ENCODE measurements around the gene ANKRD9.
"Not testable (repeated sequence)": the region's sequence is repeated elsewhere in the genome, so short reads cannot be mapped to it uniquely, and the experiment has no call there.

The ANKRD9 gene, protein sequence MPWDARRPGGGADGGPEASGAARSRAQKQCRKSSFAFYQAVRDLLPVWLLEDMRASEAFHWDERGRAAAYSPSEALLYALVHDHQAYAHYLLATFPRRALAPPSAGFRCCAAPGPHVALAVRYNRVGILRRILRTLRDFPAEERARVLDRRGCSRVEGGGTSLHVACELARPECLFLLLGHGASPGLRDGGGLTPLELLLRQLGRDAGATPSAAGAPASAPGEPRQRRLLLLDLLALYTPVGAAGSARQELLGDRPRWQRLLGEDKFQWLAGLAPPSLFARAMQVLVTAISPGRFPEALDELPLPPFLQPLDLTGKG

DNA sequence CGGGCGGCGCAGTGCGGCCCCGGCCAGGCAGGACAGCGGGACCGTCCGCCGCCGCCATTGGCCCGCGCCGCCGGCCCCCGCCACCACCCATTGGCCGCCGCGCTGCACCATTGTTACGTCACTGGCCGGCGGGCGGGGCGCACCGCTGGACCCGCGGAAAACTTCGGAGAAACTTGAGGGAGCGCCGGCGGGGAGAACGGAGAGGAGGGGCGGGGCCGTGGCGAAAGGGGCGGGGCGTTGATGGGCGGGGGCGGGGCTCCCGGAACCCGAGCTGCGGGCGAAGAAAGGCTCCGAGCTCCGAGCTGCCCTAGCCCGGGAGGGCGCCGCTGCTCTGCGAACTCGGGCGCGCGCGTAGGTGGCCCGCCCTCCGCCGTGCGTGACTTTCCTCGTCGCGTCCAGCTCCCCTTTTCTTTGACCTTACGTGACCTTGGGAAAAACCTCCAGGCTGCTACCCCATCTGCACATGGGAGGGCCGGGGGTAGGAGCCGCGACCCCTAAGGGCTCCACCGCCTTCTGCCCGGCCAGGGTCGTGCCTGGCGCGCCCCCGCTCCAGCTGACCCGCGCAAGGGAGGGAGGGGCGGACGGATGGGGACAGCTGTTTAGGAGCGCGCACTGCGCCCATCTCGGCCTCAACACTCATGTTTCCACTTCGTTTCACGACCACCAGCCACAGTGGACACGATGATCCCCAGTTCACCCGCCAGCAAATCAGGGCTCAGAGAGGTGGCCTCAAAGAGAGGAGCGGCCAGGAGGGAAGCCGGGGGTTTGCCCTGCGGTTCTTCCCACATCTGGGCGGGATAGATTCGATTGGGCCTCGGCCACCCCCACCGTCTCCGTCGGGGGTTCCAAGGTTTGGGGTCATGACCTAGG is at the start of gene ANKRD9:
TSS of gene ANKRD9 (minus strand) at position 31 of the 870 bp plus-strand sequence. CDS start 1,887 bp downstream, outside the sequence.
- DNase-seq, result peak; percentile 89

- no peak for DNase-seq
Measured at GRCh38 chr14:102558556-102558955, 49.0 kb upstream of the ANKRD9 start.

- DNase-seq, result no peak
Measured at GRCh38 chr14:102557434-102558226, 48.1 kb upstream of the ANKRD9 start.

- DNase-seq, result no peak
Measured at GRCh38 chr14:102556098-102556677, 46.6 kb upstream of the ANKRD9 start.

DNA sequence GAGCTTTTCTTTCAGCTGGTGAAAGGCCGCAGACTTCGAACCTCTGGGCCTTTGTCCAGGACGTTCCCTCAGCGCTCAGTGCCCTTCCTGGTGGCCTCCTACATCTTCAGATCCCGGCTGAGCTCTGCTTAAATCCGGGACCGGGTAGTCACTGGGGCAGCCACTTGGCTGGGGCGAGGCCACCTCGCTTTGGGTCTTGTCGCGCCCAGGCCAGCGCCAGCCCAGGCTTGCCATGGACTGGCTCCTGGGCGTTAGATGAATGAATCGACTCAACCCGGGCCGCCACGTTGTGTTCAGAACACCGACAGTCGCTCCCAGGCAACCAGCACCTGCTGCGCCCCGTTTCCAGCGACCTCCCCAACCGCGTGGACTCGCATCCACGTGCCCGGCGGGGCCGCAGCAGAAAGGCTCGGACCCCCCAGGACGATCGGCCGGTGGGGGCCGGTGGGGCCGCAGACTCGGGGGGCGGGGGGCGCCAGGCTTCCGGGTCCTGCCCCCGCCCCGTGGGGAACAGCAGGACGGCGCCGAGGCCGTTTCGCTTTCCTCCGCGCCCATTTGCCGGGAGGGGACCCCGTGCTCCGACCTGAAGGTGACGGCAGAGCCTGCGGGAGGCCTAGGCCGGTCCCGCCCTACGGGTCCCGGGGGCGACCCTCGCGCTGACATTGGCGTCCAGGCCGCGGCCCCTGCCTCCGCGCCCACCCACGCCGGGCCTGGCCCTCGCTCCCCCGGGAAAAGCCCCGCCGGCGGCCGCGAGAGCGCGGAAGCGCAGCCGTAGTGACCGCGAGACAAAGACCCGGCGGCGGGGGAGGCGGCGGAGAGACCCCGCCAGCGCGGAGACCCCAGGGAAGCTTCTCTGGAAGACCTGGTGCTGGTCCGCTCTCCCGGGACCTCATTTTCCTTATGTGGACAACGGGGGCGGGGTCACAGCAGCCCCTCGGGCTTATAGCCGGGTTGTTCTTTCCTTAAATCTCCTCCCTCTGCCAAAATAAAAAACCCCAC is 45.5 kb upstream of the ANKRD9 start:
- DNase-seq, result peak; percentile 64

- DNase-seq, result no peak
Measured at GRCh38 chr14:102551995-102552705, 42.6 kb upstream of the ANKRD9 start.

DNA sequence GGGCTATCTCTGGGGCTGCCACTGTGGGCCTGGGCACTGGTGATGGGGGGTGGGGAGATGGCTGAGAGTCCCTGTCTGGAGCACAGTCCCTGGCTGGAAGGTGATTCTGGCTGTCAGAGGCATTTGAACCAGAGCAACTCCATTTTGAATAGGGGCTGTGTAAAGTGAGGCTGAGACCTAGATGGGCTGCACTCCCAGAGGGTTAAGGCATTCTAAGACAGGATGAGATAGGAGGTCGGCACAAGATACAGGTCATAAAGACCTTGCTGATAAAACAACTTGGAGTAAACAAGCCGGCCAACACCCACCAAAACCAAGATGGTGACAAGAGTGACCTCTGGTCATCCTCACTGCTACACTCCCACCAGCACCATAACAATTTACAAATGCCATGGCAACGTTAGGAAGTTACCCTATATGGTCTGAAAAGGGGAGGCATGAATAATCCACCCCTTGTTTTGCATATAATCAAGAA is 41.4 kb upstream of the ANKRD9 start:
- DNase-seq, result not testable (repeated sequence)

DNA sequence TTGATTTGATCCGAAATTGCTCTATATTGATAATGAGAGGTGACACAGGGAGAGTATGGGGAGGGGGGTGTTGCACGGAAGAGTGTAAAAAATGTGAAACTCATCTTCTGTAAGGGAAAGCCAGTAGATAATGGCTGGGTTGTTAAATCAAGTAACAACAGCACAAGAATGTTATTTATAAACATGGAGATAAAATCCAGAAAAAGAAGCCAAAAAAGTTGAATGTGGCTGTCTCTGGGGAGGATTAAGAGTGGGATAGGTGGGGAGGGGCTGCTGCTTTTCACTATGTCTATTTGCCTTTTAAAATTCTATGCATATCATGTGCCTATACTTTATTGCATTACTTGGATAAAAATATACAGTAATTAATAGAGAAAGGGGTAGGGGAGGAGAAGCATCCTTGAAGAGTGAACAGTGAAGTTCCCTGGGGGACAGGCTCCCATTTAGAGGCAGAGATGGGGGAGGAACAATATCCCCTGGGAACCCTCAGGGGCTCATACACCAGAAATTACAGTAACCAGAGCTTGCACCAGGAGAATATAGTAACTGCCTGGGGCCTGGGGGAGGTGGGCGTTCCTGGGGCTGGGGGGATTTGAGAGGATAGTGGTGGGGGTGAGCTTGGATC is 39.2 kb upstream of the ANKRD9 start:
- no peak for DNase-seq

DNA sequence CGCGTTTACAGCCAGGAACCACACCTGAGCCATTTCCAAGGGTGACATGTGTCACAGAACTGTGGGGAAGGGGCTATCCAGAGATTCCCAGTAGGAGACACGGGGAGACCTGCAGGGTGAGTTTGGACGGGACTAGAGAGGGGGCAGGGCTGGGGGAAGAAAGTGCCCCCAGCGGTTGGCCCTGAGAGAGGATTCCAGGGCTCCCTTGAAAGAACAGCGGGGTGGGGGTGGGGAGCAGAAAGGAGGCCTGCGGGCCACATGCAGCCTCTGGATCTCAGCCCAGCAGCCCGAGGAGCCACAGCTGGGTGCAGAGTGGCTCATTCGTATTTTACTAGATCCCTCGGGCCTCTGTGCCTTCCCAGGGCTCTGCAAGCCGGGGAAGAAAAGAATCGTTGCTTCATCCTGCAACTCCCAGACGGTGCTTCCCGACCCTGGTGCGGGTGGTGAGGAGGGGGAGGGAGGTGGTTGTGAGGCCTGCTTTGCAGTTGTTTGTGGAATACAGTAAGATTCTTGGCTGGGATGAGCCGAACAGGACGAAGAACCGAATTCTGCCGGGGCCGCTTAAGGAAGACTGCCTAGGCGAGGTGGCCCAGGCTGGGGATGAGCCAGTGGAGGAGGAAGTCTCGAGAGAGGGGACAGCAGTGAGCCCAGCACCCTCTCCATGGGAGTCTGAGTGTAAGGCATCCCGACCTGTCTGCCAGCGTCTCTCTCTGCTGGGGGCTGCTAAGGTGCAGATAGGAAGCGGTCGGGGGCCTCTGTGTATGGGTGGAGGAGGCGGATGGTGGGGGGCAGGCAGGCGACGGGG is 36.1 kb upstream of the ANKRD9 start:
- DNase-seq, result no peak

DNA sequence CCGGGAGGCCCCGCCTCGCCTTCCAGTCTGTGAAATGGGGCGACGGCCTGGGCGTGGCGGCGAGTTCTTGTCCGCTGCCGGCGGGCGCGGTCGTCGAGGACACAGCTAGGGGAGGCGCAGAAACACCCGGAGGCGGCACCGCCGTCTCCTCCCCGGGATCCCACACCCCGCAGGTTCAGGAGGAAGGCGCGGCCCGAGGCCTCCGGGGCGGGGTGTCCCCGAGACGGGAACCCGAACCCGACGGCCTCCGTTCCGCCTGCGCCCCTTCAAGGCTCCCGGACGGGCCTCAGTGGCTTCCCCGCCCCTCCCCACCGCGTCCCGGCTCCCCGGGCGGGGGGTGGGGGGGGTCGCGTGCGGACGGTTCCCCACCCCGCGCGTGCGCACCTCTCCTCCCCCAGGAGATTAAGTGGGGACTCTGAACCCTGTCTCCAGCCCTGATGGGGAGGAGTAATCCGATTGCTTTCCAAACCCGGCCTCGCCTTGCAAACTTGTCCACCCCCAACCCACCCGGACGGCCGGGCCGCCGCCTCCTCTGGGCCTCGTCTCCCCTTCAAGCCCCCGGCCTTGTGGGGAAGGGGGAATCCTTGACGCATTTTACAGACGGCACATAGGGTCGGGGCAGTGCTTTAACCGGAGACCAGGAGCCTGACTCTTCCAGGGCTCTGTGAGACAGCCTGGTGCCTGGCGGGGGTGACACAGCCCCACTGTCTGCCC is 35.3 kb upstream of the ANKRD9 start:
- DNase-seq, result no peak

GRCh38 chr14:102544046-102544746 is 34.6 kb upstream of the ANKRD9 start:
- DNase-seq, result no peak

- DNase-seq, result no peak
Measured at GRCh38 chr14:102541771-102542170, 32.2 kb upstream of the ANKRD9 start.

GRCh38 chr14:102541029-102541491 is 31.5 kb upstream of the ANKRD9 start:
- DNase-seq, result not testable (repeated sequence)

GRCh38 chr14:102540315-102541028 is 30.9 kb upstream of the ANKRD9 start:
- no peak for DNase-seq

- no peak for DNase-seq
Measured at GRCh38 chr14:102539544-102540314, 30.2 kb upstream of the ANKRD9 start.

Measured in activated CD8-positive, alpha-beta memory T cell treated with anti-CD3 and anti-CD28 coated beads, Interleukin-2, amount 50 U/mL, for 4 hours (primary cell).